ENCODE data around the gene RGS13.

Gene RGS13, protein sequence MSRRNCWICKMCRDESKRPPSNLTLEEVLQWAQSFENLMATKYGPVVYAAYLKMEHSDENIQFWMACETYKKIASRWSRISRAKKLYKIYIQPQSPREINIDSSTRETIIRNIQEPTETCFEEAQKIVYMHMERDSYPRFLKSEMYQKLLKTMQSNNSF

DNA sequence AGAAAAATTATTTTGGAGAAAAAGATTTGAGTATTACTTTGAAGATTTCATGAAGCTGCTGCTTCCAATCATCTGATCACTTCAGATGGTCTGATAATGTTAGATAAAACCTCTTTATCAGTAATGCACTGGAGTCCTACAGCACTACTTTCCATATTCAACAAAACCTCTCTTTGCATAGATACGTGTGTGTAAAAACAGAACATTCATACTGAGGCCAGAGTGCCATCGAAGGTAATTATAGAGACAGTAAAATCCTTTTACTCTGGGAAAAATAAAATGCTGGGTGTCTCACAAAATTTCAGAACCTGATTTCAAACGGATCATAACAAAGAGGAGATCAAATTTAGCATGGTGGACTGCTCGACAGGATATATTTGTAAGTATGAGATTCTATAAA, at the start of gene RGS13:
Gene RGS13 (plus strand): TSS at position 209 of the 400 bp plus-strand sequence. CDS start 8,188 bp downstream, outside the sequence.
- no peak for DNase-seq (ENCODE audit: low spot score)

DNA sequence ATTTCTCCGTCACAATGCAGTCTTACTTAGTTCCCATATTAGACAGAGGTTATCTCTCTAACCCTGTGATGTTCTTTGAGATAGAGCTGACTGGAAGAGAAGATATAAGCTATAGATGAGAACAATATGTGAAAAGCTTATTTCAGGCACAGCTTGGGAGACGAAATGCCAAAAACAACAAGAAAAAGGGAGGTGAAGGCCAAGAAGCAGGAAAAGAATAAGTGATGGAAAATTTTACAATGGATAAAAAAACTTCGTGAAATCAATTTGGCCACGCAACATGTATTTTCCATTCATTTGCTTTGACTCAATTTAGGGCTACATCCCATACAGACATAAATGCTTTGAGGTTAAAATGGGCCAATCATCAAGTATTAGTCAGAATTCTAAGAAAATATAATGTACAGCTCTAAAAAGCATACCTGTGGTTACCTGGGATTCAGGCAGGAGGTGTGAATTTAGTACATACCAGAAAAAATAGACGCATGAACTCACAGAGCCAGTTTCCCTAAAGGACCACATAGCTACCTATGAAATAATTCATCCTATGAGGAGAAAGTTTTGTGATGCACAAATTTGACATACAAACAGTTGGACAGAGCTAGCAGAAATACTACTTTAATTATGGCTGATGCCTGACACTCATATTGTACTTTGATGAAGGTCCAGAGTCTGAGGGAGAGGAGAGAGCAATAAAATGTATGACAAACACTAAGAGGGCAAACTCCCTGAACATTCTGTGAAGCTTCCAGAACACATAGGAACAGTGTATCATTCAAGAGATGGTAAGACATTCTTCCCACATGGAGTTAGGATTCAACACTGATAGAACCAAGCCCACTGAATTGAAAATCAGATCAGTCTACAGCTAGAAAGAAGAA, 48.3 kb upstream of the RGS13 start:
- no peak for DNase-seq (ENCODE audit: low spot score)

DNA sequence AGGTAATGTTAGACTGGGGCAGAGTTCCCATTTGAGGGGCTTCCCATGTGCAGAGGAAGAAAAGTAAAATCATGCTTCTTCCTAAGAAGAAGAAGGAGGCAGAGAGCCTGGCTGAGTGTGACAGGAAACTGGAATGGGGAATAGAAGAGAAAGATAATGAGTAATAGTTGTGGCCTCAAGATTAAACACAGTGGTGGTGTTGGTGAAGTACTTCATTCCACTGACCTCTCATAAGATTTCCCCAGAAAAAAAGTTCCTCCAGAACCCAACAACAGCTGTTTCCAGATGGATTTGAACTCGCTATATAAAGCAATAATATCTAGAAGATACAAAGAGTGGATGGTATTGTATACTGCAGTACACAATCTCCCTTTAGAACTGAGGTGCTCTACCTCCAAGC, 47.4 kb upstream of the RGS13 start:
- DNase-seq (ENCODE audit: low spot score) = no peak

DNA sequence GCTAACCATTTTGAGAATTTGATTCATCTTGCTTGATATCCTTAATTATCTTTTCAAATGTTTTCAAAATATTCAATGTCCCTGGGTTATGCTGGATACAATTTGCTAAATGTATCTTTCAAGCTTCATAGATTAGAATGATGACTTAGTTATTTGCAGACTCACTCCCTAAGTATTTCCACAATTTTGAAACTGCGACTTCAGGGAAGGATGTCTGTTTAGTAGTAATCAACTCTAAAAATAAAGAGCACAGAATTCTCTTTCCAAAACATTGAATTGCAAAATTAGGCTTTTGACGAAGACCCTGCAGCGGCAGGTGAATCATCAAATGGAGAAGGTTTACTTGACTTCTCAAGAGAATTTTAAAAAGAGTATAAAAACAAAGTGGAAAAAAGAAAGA, 46.1 kb upstream of the RGS13 start:
- no peak for DNase-seq (ENCODE audit: low spot score)

DNA sequence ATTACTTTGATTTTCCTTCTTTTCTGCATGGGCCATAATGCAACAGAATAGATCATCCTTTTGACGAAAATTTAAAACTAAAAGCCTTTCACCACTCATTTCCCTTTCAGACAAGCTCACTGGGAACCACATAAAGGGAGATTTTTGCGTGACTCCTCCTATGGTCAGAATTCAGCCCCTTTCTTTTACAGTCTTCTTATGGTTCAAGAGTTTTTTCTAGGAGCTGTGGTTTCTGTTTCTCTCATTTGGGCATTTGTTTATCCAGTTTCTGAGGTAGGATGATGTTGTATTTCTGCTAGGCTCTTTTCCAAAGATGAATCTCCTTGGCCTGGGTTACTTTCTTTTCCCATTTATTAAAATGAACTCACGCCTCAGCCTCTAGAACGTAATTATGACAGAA, 43.4 kb upstream of the RGS13 start:
- no peak for DNase-seq (ENCODE audit: low spot score)

DNA sequence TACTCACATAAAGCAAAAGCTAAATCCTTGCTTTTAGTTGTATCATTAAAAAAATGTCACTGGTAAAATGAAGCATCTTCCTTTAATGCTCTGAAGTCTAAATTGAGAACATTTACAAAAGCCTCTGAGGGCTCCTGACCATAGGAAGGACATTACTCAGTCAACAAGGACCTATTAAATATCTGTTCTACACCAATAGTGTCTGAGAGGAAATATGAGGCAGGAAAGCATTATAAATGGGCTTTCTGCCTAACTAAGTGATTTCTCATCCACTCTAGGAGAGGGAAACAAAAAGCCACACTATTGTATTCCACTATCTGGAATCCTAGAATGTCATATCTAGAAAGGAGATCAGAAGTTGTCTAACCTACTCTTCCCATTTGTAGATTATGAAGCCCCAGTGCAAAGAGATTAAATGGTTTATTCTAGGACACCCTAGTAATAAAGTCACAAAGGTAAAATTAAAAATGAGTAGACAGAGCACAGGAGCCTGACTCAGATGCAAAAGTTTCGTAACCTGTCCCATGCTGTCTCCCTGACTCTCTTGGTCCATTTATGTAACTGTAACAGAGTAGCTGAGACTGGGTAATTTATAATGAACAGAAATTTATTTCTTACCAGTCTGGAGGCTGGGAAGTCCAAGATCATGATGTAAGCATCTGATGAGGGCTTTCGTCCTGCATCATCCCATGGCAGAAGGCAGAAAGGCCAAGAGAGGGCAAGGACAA, 42.8 kb upstream of the RGS13 start:
- DNase-seq (ENCODE audit: low spot score) = no peak

DNA sequence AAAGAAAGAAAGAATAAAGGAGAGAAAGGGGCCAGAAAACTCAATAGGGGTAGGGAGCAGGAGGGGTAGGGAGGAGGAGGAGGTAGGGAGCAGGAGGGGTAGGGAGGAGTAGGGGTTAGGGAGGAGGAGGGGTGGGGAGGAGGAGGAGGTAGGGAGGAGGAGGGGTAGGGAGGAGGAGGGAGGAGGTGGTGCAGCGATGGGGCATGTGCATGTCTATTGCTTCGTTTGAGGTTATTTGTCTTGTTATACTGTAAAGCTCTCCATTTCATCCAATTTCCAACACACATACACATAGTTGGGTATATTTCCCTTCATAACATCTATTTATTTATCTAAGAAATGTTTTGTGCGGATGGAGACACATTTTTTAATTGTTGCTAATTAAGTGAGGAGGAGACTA, 40.6 kb upstream of the RGS13 start:
- DNase-seq (ENCODE audit: low spot score) = no peak

DNA sequence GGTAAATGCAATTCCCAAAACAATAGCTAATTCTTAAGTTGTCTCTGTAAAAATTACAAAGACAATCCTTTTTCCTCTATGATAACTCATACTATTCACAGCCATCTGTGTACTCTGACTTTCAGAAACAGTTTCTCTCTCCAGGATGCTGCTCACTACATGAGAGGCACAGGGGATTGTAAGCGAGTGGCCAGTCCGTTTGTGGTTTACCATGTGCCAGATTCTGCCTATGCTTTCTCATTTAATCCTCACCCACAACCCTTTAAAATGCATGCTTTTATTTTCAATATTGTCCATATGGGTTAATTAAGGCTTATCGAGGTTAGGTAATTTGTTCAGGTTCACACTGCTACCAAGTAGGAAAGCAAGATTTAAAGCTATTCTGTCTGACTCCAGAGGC, 37.4 kb upstream of the RGS13 start:
- DNase-seq (ENCODE audit: low spot score) = no peak

DNA sequence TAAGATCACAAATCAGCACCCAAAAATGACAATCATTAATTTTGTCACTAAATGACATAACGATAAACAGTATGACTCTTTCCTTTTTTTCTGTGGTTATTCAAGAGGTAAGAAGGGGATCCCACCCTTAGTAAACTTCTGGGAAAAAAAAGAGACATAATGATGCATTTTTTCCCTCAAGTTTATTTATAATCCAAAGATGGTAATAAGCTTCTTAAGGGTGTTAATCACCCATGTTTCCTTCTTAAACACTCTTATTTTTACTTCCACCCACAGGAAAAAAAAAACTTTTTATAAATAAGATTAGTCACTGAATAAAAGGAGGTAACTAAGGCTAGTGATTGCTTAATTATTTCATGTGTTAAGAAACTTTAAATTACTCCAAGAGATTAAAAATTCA, 35.7 kb upstream of the RGS13 start:
- DNase-seq (ENCODE audit: low spot score) = no peak

DNA sequence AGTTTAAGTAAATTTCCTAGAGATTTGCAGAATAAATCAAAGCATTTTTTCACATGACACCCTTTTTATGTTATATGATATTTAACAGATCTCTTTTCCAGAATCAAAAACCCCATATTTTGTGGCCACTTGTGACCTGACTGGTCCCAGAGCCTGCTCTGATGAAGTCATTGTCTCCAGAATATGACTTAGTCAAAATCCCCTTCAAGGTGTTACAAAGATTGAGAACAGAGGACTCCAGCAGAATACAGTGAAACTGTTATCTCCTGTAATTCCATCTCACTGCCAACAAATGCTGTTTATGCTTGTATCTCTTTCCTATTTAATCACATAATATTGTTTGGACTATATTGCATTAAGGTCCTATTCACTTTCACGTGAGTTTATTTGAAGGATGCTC, 34.8 kb upstream of the RGS13 start:
- DNase-seq (ENCODE audit: low spot score) = no peak

DNA sequence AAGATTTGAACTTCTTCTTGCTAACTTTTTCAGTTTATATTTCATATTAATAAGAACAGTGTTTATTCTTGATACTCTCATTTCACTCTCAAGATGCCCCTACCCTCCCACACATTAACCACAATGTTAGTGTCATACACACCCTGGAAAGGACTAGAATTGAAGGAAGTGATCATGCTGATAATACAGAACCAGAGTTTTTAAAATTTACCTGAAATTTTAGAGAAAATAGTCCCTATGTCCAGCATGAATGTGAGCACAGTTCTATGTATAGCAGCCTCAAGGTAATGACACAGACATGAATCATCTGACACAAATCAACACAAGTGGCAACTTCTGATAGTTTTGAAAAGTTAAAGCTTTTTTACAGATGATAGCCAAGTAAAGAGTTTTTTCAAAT, 34.4 kb upstream of the RGS13 start:
- DNase-seq (ENCODE audit: low spot score) = no peak

DNA sequence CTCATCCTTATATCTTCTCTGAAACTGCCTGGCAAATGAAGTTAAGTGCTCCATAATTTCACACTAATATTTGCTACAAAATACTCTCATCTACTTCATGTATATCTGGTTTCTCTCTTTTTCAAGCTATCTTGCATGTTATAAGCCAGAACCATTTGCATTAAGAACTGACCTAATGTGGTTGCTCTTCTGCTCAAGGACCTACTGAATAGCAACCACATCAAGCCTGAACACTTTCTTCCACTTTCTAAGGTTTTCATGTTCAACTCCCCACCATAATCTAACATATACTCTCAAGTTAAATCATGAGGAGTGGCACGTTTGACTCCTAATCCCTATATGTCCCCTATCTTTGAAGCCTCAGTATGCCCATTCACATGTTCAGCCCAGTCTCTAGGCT, 33.2 kb upstream of the RGS13 start:
- DNase-seq (ENCODE audit: low spot score) = no peak

DNA sequence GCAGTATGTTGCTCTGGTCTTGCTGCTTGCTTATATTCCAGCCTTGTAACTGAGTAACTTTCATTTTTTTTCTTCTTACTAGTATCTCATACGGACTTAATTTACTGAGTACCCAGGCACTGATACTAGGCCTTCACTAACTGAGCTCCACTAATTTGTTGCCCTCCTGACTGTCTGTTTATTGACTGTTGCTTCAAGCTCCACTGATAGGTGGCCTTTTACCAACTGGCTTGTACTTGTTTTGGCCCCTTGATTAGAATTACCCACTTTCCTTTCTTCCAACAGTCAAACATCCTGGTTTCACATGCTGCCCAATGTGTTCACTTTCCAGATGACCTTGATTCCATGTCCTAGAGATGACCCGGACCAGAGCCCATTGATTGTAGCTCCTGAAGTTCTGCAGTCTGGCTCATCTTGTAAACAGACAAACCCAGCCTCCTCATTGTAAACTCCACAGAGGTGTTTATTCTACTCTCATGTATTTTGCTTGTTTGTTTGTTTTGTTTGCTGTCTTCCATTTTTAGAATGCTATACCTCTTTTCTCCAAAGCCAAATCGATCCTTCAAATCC, 32.6 kb upstream of the RGS13 start:
- DNase-seq (ENCODE audit: low spot score) = no peak

DNA sequence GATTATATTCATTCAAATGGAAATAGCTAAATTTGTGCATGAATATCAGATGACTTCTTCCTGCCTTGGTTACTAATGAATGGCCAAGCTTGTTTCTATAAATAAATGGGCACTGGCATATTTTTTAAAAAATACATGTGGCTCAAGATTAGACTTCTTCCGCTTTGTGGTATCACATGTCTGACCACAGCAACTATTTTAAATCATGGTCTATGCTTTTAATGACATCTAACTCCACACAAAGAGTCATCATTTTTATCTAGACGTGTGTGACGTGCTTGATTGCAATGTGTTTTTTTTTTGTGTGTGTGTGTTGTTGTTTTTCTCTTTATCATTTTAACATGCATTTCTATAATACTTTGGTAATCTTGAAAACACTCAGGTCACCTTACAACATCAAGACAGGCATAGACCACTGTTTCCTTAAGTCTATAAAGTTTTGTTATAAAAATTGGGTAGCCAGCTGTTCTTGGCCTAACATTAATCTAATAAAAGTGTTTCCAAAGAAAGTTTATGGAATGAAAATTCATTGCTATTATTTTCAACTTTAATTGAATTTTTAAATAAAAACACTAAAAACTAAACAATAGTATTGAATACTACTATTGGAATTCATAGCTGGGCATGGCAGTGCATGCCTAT, 30.8 kb upstream of the RGS13 start:
- no peak for DNase-seq (ENCODE audit: low spot score)

DNA sequence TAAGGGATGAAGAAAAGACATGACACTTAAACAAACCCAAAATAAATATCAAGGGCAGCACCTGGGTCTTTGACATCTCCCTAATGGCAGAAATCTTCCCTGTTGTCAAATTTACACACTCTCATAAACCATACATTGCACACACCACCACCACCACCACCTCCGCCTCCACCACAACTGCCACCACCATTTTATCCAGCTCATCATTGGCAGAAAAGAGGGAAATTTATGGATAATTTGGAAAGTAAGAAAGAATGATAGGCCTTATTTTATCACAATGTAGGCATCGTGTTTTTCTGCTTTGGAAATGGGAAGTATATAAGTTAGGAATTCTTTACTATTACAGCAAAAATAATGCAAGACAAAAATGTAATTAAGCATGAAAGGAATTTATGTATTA, 27.3 kb upstream of the RGS13 start:
- DNase-seq (ENCODE audit: low spot score) = no peak

DNA sequence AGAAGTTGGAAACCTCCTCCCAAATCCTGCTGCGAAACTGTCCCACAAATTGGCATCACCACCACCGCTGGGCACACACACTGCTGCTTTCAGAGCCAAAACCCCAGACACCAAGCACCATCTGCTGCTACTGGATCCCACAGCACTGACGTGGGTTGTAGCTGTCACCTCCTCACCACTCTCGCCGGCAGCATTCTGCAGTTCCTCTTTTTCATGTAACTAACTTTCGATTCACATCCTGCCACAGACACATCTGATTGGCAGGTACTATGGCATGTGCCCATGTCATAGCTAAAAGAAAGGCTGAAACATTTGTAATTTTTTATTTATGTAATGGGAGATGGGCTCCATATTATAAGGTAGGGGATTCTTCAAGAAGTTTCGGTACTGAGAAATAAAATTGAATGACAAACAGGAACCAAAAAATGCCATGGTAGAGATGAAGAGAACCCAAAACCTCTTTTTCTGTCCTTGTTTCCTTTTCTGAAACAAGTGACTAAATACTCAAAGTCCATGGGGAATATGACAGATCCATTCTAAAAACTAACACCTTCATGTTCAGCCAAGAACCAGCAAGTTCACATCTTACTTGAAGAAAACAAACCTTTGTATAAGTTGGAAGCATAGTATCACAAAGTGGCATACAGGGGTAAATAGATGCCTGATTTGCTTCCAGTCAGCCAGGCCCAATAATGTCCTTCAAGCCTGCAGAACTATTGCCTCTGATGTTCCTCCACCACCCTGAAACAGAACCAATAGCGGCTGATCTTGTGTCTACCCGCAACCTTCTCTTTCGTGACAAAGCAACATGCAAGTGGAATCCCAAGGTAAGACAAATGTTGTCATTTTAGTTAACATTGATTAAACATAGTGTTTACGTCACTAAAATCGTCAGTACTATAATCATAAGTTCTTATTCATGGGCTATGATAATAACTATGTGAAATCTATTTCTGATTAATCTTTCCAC, 26.6 kb upstream of the RGS13 start:
- DNase-seq (ENCODE audit: low spot score) = peak; percentile 73

DNA sequence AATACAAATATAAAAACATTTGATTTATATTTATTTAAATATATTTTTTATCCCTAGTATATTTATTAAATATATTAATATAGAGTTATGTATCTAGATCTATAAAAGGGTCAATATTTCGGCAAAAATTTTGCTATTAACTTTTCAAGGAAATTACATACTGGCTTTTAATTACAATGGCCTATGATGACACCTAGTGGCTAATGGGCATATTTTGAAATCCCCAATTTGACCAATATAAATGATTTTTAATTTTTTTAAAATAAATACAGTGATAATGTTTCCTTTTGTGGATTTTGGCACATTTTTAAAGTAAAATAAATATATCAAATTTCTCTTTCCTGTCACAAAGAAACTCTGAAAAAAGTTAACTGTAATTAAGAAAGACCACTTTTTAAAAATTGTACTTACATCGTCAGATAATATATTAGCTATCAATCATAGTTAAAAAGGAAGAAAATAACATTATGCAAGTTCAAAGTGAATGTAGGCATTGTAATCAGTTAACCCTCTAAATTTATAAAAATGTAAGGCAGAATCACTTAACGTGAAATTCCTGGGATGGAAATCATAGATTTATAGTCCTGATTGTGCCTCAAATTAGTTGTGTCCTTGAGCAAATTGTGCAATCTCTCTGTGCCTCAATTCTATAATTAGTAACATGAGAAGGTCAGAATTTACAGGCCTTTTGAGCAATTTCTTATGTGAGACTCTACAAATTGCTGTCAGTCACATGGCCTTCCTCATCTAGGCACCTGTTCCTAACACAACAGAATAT, 25.6 kb upstream of the RGS13 start:
- DNase-seq (ENCODE audit: low spot score) = peak; percentile 8

DNA sequence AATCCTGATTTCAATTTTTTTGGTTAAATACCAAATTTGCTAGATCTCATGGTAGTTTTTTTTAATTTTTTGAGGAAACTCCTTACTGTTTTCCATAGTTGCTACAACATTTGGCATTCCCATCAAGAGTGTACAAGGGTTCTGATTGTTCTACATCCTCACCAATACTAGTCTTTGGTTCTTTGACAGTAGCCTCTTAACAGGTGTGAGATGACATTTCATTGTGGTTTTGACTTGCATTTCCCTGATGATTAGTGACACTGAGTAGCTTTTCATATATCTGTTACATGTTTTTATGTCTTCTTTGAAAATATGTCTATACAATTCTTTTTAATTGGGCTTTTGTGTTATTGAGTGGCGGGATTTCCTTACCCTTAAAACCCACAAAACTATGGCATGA, 20.9 kb upstream of the RGS13 start:
- DNase-seq (ENCODE audit: low spot score) = no peak

DNA sequence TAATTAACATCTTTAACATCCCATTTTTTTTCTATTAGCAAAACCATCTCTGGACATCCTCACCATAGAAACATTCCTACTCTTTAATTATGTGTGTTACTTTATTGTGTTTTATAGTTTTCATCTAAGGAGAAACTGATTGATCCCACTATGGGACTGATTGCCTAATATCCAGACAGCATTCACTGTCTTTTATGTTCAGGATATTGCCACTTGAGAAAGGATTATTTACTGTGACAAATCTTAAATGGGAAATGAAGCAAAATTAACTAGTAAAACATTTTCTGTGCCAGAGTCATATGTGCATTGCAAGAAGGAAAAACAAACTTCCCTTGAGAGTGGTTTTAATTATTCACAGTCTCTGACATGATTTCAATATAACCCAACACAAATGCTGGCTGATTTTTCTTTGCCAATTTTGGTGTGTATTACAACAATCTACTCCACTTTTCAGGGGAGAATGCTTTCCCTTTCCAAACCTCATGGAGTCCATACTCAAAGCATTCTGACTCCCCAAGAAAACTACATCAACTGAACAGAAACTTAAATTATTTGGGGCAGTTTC, 15.8 kb upstream of the RGS13 start:
- no peak for DNase-seq (ENCODE audit: low spot score)

Data from Ammon's horn (tissue), 1 donor.